Liver (tissue), 9 donors: ENCODE results near the gene GRAMD2B. TPM values are rescaled to one million over a fixed set of nuclear protein-coding genes. Genes with fewer than 3 reads are reported as not detected.

Source experiments
- DNase-seq: peaks from one replicate; pipeline ENCODE4 v3.0.0-alpha.2; 2017; ENCODE audit warnings: low spot score
- H3K27ac ChIP-seq, 2 donors: one replicate each; pipeline ENCODE4 v1.7.0; 2013; ENCODE audit warnings: inconsistent platforms in 2 of 2, low read length in 2 of 2, control low read depth in 1 of 2, low read depth in 1 of 2, mild to moderate bottlenecking in 1 of 2
- H3K27me3 ChIP-seq, 4 donors: one replicate each; pipeline versions ENCODE4 v1.6.1 to v1.7.0; 2013; ENCODE audit warnings: low read length in 3 of 4, inconsistent platforms in 1 of 4, mild to moderate bottlenecking in 1 of 4, moderate library complexity in 1 of 4; ENCODE audit not compliant: control insufficient read depth in 4 of 4, insufficient read depth in 4 of 4
- H3K36me3 ChIP-seq, 4 donors: one replicate each; pipeline versions ENCODE4 v1.6.1 to v1.7.0; 2013; ENCODE audit warnings: low read length in 3 of 4, mild to moderate bottlenecking in 3 of 4, low read depth in 1 of 4, moderate library complexity in 1 of 4; ENCODE audit not compliant: control insufficient read depth in 4 of 4, insufficient read depth in 3 of 4
- H3K4me1 ChIP-seq, 4 donors: one replicate each; pipeline versions ENCODE4 v1.6.1 to v1.7.0; 2013; ENCODE audit warnings: low read length in 3 of 4, mild to moderate bottlenecking in 3 of 4, moderate library complexity in 1 of 4; ENCODE audit not compliant: control insufficient read depth in 4 of 4, insufficient read depth in 4 of 4
- H3K4me3 ChIP-seq, 3 donors: one replicate each; pipeline versions ENCODE4 v1.6.1 to v1.7.0; 2013; ENCODE audit warnings: low read length in 3 of 3, control low read depth in 1 of 3, low read depth in 1 of 3, mild to moderate bottlenecking in 1 of 3
- H3K9ac ChIP-seq, 2 donors: one replicate each; pipeline ENCODE4 v1.7.0; 2013; ENCODE audit warnings: low read length in 2 of 2, mild to moderate bottlenecking in 2 of 2, moderate library complexity in 2 of 2, control low read depth in 1 of 2, low read depth in 1 of 2
- H3K9me3 ChIP-seq, 4 donors: one replicate each; pipeline versions ENCODE4 v1.6.1 to v1.7.0; 2013; ENCODE audit warnings: low read length in 3 of 4; ENCODE audit not compliant: control insufficient read depth in 4 of 4
- ATF3 ChIP-seq: IDR thresholded peaks from 2 replicates; pipeline ENCODE4 v1.6.1; 2016; ENCODE audit warnings: antibody characterized with exemption
- EGR1 ChIP-seq, 2 donors: IDR thresholded peaks; 2 replicates each; pipeline ENCODE4 v1.6.1; 2016 to 2018; ENCODE audit warnings: antibody characterized with exemption in 2 of 2, low read depth in 2 of 2
- FOXA1 ChIP-seq: IDR thresholded peaks from 2 replicates; pipeline ENCODE4 v1.6.1; 2016; ENCODE audit warnings: antibody characterized with exemption
- FOXA2 ChIP-seq: IDR thresholded peaks from 2 replicates; pipeline ENCODE4 v1.6.1; 2016; ENCODE audit warnings: antibody characterized with exemption
- GABPA ChIP-seq, 2 donors: IDR thresholded peaks in 1 of 2; conservative IDR thresholded peaks in 1 of 2; 2 replicates each; pipeline ENCODE4 v1.6.1; 2016; ENCODE audit warnings: antibody characterized with exemption in 2 of 2, mild to moderate bottlenecking in 1 of 2, moderate library complexity in 1 of 2
- HNF4A ChIP-seq, 2 donors: conservative IDR thresholded peaks; 2 replicates each; pipeline ENCODE4 v1.6.1; 2016; ENCODE audit warnings: antibody characterized with exemption in 2 of 2, mild to moderate bottlenecking in 2 of 2
- JUND ChIP-seq, 2 donors: IDR thresholded peaks; 2 replicates each; pipeline ENCODE4 v1.6.1; 2016; ENCODE audit warnings: antibody characterized with exemption in 2 of 2
- MAX ChIP-seq: IDR thresholded peaks from 2 replicates; pipeline ENCODE4 v1.6.1; 2016; ENCODE audit warnings: antibody characterized with exemption
- NR2F2 ChIP-seq: IDR thresholded peaks from 2 replicates; pipeline ENCODE4 v1.6.1; 2016; ENCODE audit warnings: antibody characterized with exemption
- RAD21 ChIP-seq, 2 donors: IDR thresholded peaks; 2 replicates each; pipeline ENCODE4 v1.6.1; 2016; ENCODE audit warnings: antibody characterized with exemption in 2 of 2, mild to moderate bottlenecking in 2 of 2
- RXRA ChIP-seq, 2 donors: IDR thresholded peaks; 2 replicates each; pipeline ENCODE4 v1.6.1; 2017 to 2018; ENCODE audit warnings: antibody characterized with exemption in 2 of 2, mild to moderate bottlenecking in 1 of 2
- SP1 ChIP-seq: IDR thresholded peaks from 2 replicates; pipeline ENCODE4 v1.6.1; 2018; ENCODE audit warnings: antibody characterized with exemption, mild to moderate bottlenecking
- TAF1 ChIP-seq: conservative IDR thresholded peaks from 2 replicates; pipeline ENCODE4 v1.6.1; 2016; ENCODE audit warnings: antibody characterized with exemption, mild to moderate bottlenecking
- YY1 ChIP-seq: IDR thresholded peaks from 2 replicates; pipeline ENCODE4 v1.6.1; 2016; ENCODE audit warnings: antibody characterized with exemption, mild to moderate bottlenecking
- ZBTB33 ChIP-seq: IDR thresholded peaks from 2 replicates; pipeline ENCODE4 v1.6.1; 2016; ENCODE audit warnings: antibody characterized with exemption
- WGBS: extraction: QIAGEN DNeasy Blood & Tissue Kit; methylation state at CpG from one replicate; pipeline ENCODE4 v1.1.7; 2013; 5-methylcytosine and 5-hydroxymethylcytosine counted together
- polyA plus RNA-seq, 2 donors: library from polyadenylated mRNA; stranded (reverse) in 1 of 2; unstranded in 1 of 2; fragments of 200-250 nt in 1 of 2; fragments of >200 nt in 1 of 2; fragmentation: Nextera tagmentation in 1 of 2; extraction: Ambion mirVana in 1 of 2; gene quantifications; one replicate each; pipeline versions ENCODE4 v1.2.1 to v1.2.3, GENCODE V29; 2013 to 2015
- total RNA-seq, 2 donors: library from RNA; depleted of rRNA; stranded (reverse); fragments of >200 nt; gene quantifications; one replicate each; pipeline ENCODE4 v1.2.3, GENCODE V29; 2014
- TF ChIP-seq, protein P1 (sequence below): IDR thresholded peaks from 2 replicates; pipeline ENCODE4 v1.6.1; 2016; ENCODE audit warnings: antibody characterized with exemption, mild to moderate bottlenecking
- donor health status: healthy.
- donor health status: healthy.
- donor health status: healthy.
- donor health status: healthy.
- donor health status: healthy.

Gene GRAMD2B
- total and polyA plus RNA-seq, 4 donors = 6.5 to 24.1 (median 13.5) TPM

GRCh38 chr5:126503602-126504104 is 80.4 kb downstream of the GRAMD2B start:
- Histone ChIP-seq H3K27me3 (no peaks in the 10 kb centered on the region), H3K27ac (peak overlapping the region; percentile 40 to 44), H3K9ac (no peak overlapping the region), H3K4me3 (no peak overlapping the region), H3K4me1 (peaks cover 0 to 9% (median 5%) of the 10 kb centered on the region in 4 donors), H3K36me3 (no peaks in the 10 kb centered on the region), H3K9me3 (no peaks in the 10 kb centered on the region)
- DNase-seq = no peak
- TF ChIP-seq RXRA (IDR thresholded peaks at IDR 0.05) = peak; percentile 22 to 51
- TF ChIP-seq ZBTB33 = no peak
- no peak for TF ChIP-seq MAX
- peak; percentile 40 for TF ChIP-seq NR2F2
- TF ChIP-seq JUND (IDR thresholded peaks at IDR 0.05) = peak in 1 of 2 donors; percentile 41
- no peak for TF ChIP-seq FOXA1
- TF ChIP-seq FOXA2 = no peak
- no peak for TF ChIP-seq YY1
- peak; percentile 19 to 63 for TF ChIP-seq HNF4A (conservative IDR thresholded peaks at IDR 0.05)
- peak; percentile 31 to 50 for TF ChIP-seq RAD21 (IDR thresholded peaks at IDR 0.05)
- peak; percentile 51 for TF ChIP-seq SP1
- TF ChIP-seq, protein P1, sequence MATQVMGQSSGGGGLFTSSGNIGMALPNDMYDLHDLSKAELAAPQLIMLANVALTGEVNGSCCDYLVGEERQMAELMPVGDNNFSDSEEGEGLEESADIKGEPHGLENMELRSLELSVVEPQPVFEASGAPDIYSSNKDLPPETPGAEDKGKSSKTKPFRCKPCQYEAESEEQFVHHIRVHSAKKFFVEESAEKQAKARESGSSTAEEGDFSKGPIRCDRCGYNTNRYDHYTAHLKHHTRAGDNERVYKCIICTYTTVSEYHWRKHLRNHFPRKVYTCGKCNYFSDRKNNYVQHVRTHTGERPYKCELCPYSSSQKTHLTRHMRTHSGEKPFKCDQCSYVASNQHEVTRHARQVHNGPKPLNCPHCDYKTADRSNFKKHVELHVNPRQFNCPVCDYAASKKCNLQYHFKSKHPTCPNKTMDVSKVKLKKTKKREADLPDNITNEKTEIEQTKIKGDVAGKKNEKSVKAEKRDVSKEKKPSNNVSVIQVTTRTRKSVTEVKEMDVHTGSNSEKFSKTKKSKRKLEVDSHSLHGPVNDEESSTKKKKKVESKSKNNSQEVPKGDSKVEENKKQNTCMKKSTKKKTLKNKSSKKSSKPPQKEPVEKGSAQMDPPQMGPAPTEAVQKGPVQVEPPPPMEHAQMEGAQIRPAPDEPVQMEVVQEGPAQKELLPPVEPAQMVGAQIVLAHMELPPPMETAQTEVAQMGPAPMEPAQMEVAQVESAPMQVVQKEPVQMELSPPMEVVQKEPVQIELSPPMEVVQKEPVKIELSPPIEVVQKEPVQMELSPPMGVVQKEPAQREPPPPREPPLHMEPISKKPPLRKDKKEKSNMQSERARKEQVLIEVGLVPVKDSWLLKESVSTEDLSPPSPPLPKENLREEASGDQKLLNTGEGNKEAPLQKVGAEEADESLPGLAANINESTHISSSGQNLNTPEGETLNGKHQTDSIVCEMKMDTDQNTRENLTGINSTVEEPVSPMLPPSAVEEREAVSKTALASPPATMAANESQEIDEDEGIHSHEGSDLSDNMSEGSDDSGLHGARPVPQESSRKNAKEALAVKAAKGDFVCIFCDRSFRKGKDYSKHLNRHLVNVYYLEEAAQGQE = no peak
- no peak for TF ChIP-seq TAF1
- TF ChIP-seq EGR1 (IDR thresholded peaks at IDR 0.05; ENCODE audit: low read depth in 2 of 2) = no peak
- 9% methylated on average over 5 of the region's 5 CpGs for WGBS

DNA sequence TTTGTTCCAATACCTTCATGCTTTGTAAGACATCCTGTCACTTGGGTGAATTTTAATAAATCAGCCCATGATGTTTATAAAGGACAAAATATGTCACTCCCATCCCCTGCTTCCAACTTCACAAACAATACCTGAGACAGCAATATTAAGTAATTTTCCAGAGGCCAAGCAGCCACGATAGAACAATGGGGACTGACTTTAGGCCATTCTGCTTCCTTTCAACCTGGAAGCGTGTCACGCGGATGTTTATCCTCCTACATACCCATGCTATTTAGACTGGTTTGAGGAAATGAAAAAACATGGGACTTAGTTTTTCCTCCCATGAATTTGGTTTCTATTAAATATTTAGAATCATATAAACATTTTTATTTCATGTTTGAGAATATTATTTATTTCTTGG is 82.9 kb downstream of the GRAMD2B start:
- no peak overlapping the region for H3K4me3 ChIP-seq
- WGBS = 92% methylated on average over 4 of the region's 4 CpGs

More for the DNA sequence above, 82.9 kb downstream of the GRAMD2B start:
- H3K4me1 ChIP-seq = peaks cover 0 to 10% (median 5%) of the 10 kb centered on the region in 4 donors
- DNase-seq = no peak
- no peak for TF ChIP-seq JUND (IDR thresholded peaks at IDR 0.05)
- TF ChIP-seq FOXA2 = no peak
- no peak for TF ChIP-seq YY1
- TF ChIP-seq NR2F2 = no peak
- no peak for TF ChIP-seq ATF3
- no peak for TF ChIP-seq GABPA (IDR thresholded peaks at IDR 0.05 in 1 of 2, conservative IDR thresholded peaks at IDR 0.05 in 1 of 2)
- H3K9me3 ChIP-seq = no peaks in the 10 kb centered on the region
- no peaks in the 10 kb centered on the region for H3K36me3 ChIP-seq
- no peaks in the 10 kb centered on the region for H3K27me3 ChIP-seq
- no peak overlapping the region for H3K27ac ChIP-seq
- no peak overlapping the region for H3K9ac ChIP-seq
